MM.1S (cell line): ENCODE results near the gene CFHR4.
"Not testable (repeated sequence)": the region's sequence is repeated elsewhere in the genome, so short reads cannot be mapped to it uniquely, and the experiment has no call there.

Source experiments
- DNase-seq: peaks from one replicate; pipeline ENCODE4 v3.0.0-alpha.2; 2015
- H2AFZ ChIP-seq: fragments of 300-600 bp; sonication (generic); 2 replicates; pipeline ENCODE4 v1.6.0; 2016; ENCODE audit warnings: antibody characterized with exemption, low read length
- H3F3A ChIP-seq: fragments of 300-600 bp; sonication (generic); 2 replicates; pipeline ENCODE4 v1.6.1; 2016; ENCODE audit warnings: mild to moderate bottlenecking, antibody characterized with exemption, low read length, moderate library complexity, mixed read lengths; ENCODE audit not compliant: insufficient read depth
- H3K27ac ChIP-seq: fragments of 300-600 bp; sonication (generic); 2 replicates; pipeline ENCODE4 v1.5.1; 2016; ENCODE audit warnings: mild to moderate bottlenecking, low read length
- H3K27me3 ChIP-seq: fragments of 300-600 bp; sonication (generic); replicated peaks from 2 replicates; pipeline ENCODE4 v1.6.0; 2016; ENCODE audit warnings: low read length; ENCODE audit not compliant: insufficient read depth
- H3K36me3 ChIP-seq: fragments of 300-600 bp; sonication (generic); replicated peaks from 2 replicates; pipeline ENCODE4 v1.6.1; 2016; ENCODE audit warnings: mild to moderate bottlenecking, low read length, mixed read lengths; ENCODE audit not compliant: insufficient read depth
- H3K4me1 ChIP-seq: fragments of 300-600 bp; sonication (generic); 2 replicates; pipeline ENCODE4 v1.6.1; 2016; ENCODE audit warnings: low read length, mixed read lengths
- H3K4me2 ChIP-seq: fragments of 300-600 bp; sonication (generic); 2 replicates; pipeline ENCODE4 v1.6.0; 2016; ENCODE audit warnings: low read depth, low read length
- H3K4me3 ChIP-seq: fragments of 300-600 bp; sonication (generic); 2 replicates; pipeline ENCODE4 v1.5.1; 2016; ENCODE audit warnings: low read length, mixed read lengths
- H3K79me2 ChIP-seq: fragments of 300-600 bp; sonication (generic); 2 replicates; pipeline ENCODE4 v1.6.1; 2016; ENCODE audit warnings: mixed run types, low read length, mixed read lengths
- H3K9ac ChIP-seq: fragments of 300-600 bp; sonication (generic); 2 replicates; pipeline ENCODE4 v1.6.1; 2016; ENCODE audit warnings: low read length, mixed read lengths
- H3K9me2 ChIP-seq: fragments of 300-600 bp; sonication (generic); replicated peaks from 2 replicates; pipeline ENCODE4 v1.6.1; 2016; ENCODE audit warnings: mild to moderate bottlenecking, low read length, mixed read lengths; ENCODE audit not compliant: insufficient read depth
- H3K9me3 ChIP-seq: fragments of 300-600 bp; sonication (generic); replicated peaks from 2 replicates; pipeline ENCODE4 v1.6.1; 2016; ENCODE audit warnings: mild to moderate bottlenecking, low read length, mixed read lengths; ENCODE audit not compliant: insufficient read depth
- H4K20me1 ChIP-seq: fragments of 300-600 bp; sonication (generic); 2 replicates; pipeline ENCODE4 v1.6.1; 2016; ENCODE audit warnings: mild to moderate bottlenecking, low read length, moderate library complexity, mixed read lengths; ENCODE audit not compliant: insufficient read depth
- CTCF ChIP-seq: fragments of 300-600 bp; sonication (generic); IDR thresholded peaks from 2 replicates; pipeline ENCODE4 v1.5.1; 2016; ENCODE audit warnings: antibody characterized with exemption, low read length, mixed read lengths
- EZH2 ChIP-seq: fragments of 300-600 bp; sonication (generic); optimal IDR thresholded peaks from 2 replicates; pipeline ENCODE3; 2017; ENCODE audit warnings: low read depth, mild to moderate bottlenecking, antibody characterized with exemption, low read length, mixed read lengths
- EZH2phosphoT487 ChIP-seq: fragments of 300-600 bp; sonication (generic); IDR thresholded peaks from 2 replicates; pipeline ENCODE4 v1.6.1; 2018; ENCODE audit warnings: antibody characterized with exemption, low read length

Gene CFHR4

GRCh38 chr1:196887515-196888239 lies at the start of gene CFHR4:
TSS of gene CFHR4 (plus strand) at chr1:196888052. CDS start at chr1:196888151, 99 bp downstream.
- TF ChIP-seq EZH2phosphoT487 (no peak), EZH2 (no peak), CTCF (no peak)
- peak; percentile 29 for DNase-seq
- Histone ChIP-seq H3K4me2 (no peak within 1 kb of the TSS), H3K9me3 (no peaks in the 10 kb centered on the region), H3K79me2 (no peaks in the 10 kb centered on the region), H3K9ac (no peak within 1 kb of the TSS), H2AFZ (no peak within 1 kb of the TSS), H3K4me1 (no peaks in the 10 kb centered on the region), H3K4me3 (no peak within 1 kb of the TSS), H3K9me2 (no peaks in the 10 kb centered on the region), H3K27ac (no peak within 1 kb of the TSS), H3F3A (no peaks in the 10 kb centered on the region), H3K27me3 (no peaks in the 10 kb centered on the region), H4K20me1 (no peaks in the 10 kb centered on the region), H3K36me3 (no peaks in the 10 kb centered on the region)

GRCh38 chr1:196849613-196850492 lies 38.0 kb upstream of the CFHR4 start:
- H3K27ac ChIP-seq, H3K9me2 ChIP-seq, H3K36me3 ChIP-seq, H3K4me1 ChIP-seq, DNase-seq, H3K27me3 ChIP-seq, H3K79me2 ChIP-seq, H3K4me3 ChIP-seq, H4K20me1 ChIP-seq, H3K9ac ChIP-seq, H3F3A ChIP-seq, H3K9me3 ChIP-seq, H2AFZ ChIP-seq, H3K4me2 ChIP-seq: not testable (repeated sequence)

GRCh38 chr1:196856053-196856452 lies 31.8 kb upstream of the CFHR4 start:
- no peak for DNase-seq
- Histone ChIP-seq H3K36me3 (no peaks in the 10 kb centered on the region), H3K9me2 (no peaks in the 10 kb centered on the region), H3K9me3 (no peaks in the 10 kb centered on the region), H4K20me1 (no peaks in the 10 kb centered on the region), H3F3A (no peaks in the 10 kb centered on the region), H3K4me1 (no peaks in the 10 kb centered on the region), H2AFZ (no peak overlapping the region), H3K4me3 (no peak overlapping the region), H3K4me2 (no peak overlapping the region), H3K79me2 (no peaks in the 10 kb centered on the region), H3K27me3 (no peaks in the 10 kb centered on the region), H3K27ac (no peak overlapping the region), H3K9ac (no peak overlapping the region)
- no peak for TF ChIP-seq EZH2phosphoT487
- no peak for TF ChIP-seq EZH2
- TF ChIP-seq CTCF = no peak

GRCh38 chr1:196857188-196857587 lies 30.7 kb upstream of the CFHR4 start:
- Histone ChIP-seq H3K9me3 (no peaks in the 10 kb centered on the region), H4K20me1 (no peaks in the 10 kb centered on the region), H3K27ac (no peak overlapping the region), H3K4me3 (no peak overlapping the region), H3K9ac (no peak overlapping the region), H3K36me3 (no peaks in the 10 kb centered on the region), H3F3A (no peaks in the 10 kb centered on the region), H3K4me1 (no peaks in the 10 kb centered on the region), H3K79me2 (no peaks in the 10 kb centered on the region), H3K27me3 (no peaks in the 10 kb centered on the region), H3K4me2 (no peak overlapping the region), H2AFZ (no peak overlapping the region), H3K9me2 (no peaks in the 10 kb centered on the region)
- DNase-seq = no peak
- TF ChIP-seq EZH2 (no peak), EZH2phosphoT487 (no peak)
